Gastrocnemius medialis (tissue), 4 donors: Measurements from ENCODE around the gene SON. TPM values are rescaled to one million over a fixed set of nuclear protein-coding genes. Genes with fewer than 3 reads are reported as not detected.

Source experiments
- ATAC-seq, 2 donors: fragments of 150-250 bp; one replicate each; pipeline ENCODE4 v1.9.1; 2016
- DNase-seq, 2 donors: peaks; one replicate each; pipeline ENCODE4 v3.0.0-alpha.2; 2019
- H3K27ac ChIP-seq, 4 donors: fragments of 200-600 bp; sonication (generic); 1 replicate in 1 of 4; 2 replicates in 3 of 4; pipeline ENCODE4 v1.5.1; 2016 to 2018; ENCODE audit warnings: mild to moderate bottlenecking in 2 of 4, moderate library complexity in 1 of 4
- H3K27me3 ChIP-seq, 3 donors: fragments of 200-600 bp; sonication (generic) in 2 of 3; 1 replicate in 1 of 3; 2 replicates in 2 of 3; pipeline versions ENCODE4 v1.5.1 to v1.6.0; 2016 to 2019; ENCODE audit warnings: mild to moderate bottlenecking in 1 of 3, moderate library complexity in 1 of 3
- H3K36me3 ChIP-seq, 2 donors: fragments of 200-600 bp; sonication (generic) in 1 of 2; one replicate each; pipeline ENCODE4 v1.5.1; 2017 to 2018
- H3K4me1 ChIP-seq, 2 donors: fragments of 200-600 bp; sonication (generic) in 1 of 2; one replicate each; pipeline ENCODE4 v1.5.1; 2016 to 2017; ENCODE audit warnings: mild to moderate bottlenecking in 2 of 2
- H3K4me3 ChIP-seq, 4 donors: fragments of 200-600 bp; sonication (generic) in 3 of 4; 1 replicate in 1 of 4; 2 replicates in 3 of 4; pipeline ENCODE4 v1.5.1; 2016 to 2019; ENCODE audit warnings: mild to moderate bottlenecking in 2 of 4
- H3K9me3 ChIP-seq, 3 donors: fragments of 200-600 bp; sonication (generic) in 2 of 3; 1 replicate in 1 of 3; 2 replicates in 2 of 3; pipeline ENCODE4 v1.5.1; 2016 to 2019
- CTCF ChIP-seq, 5 experiments: fragments of 450-650 bp in 3 of 5; fragments of 200-600 bp in 2 of 5; sonication (generic) in 2 of 5; IDR thresholded peaks in 4 of 5; conservative IDR thresholded peaks in 1 of 5; 1 replicate in 4 of 5; 2 replicates in 1 of 5; pipeline ENCODE4 v1.5.1; 2016 to 2019; ENCODE audit warnings: antibody characterized with exemption in 5 of 5, mild to moderate bottlenecking in 3 of 5, moderate library complexity in 3 of 5
- POLR2A ChIP-seq, 2 donors: fragments of 450-650 bp; IDR thresholded peaks; one replicate each; pipeline ENCODE4 v1.6.1; 2017; ENCODE audit warnings: antibody characterized with exemption in 2 of 2, mild to moderate bottlenecking in 2 of 2, moderate library complexity in 2 of 2
- in situ Hi-C, 4 donors: fragments of 200-750 bp; cut with MboI; loops; one replicate each; pipeline versions ENCODE4 v1.15.0 to v1.8.0; 2017; ENCODE audit warnings: low sequenced_read_pairs in 4 of 4
- intact Hi-C: fragments of 100-400 bp; cut with DNase I; formaldehyde crosslinking; loops from one replicate; pipeline ENCODE4 v1.15.1; 2023; ENCODE audit warnings: low total_unique reads
- total RNA-seq, 4 donors: library from RNA; depleted of rRNA; stranded (reverse); fragments of >200 nt; gene quantifications; one replicate each; pipeline versions ENCODE4 v1.1.0 to v1.2.3, GENCODE V29; 2016

Gene SON
- 100 to 1,000 TPM; 109 to 390 (median 126) TPM for total RNA-seq

- in situ Hi-C loops (loop anchor here in 1 of 4 donors (25.0 kb wide), 1 partner anchor 781 kb away; the partner anchor contains the start of gene PAXBP1), intact Hi-C loops (loop anchor here (1.0 to 5.0 kb wide), 5 partner anchors 46 to 771 kb away; partner anchors contain the start of genes DNAJC28, DONSON, ITSN1 and PAXBP1)
- Histone ChIP-seq H3K27ac (peak within 1 kb of the TSS; percentile 95 to 99 (median 99)), H3K9me3 (no peaks in the 10 kb centered on the region), H3K27me3 (no peaks in the 10 kb centered on the region), H3K4me1 (peaks cover 31 to 38% of the 10 kb centered on the region in 2 donors), H3K4me3 (peak within 1 kb of the TSS; percentile 71 to 85 (median 79)), H3K36me3 (peaks cover 0 to 21% of the 10 kb centered on the region in 2 donors)
- ATAC-seq, result peak; percentile 88 to 92
- peak; percentile 100 for DNase-seq
- TF ChIP-seq POLR2A (IDR thresholded peaks at IDR 0.05) (peak; percentile 90 to 92), CTCF (IDR thresholded peaks at IDR 0.05 in 4 of 5, conservative IDR thresholded peaks at IDR 0.05 in 1 of 5) (peak in 2 of 5 experiments; percentile 4 to 13)
Observed at GRCh38 chr21:33542640-33543504, at the start of gene SON. SON (plus strand) TSS chr21:33543038; CDS start chr21:33543093, 55 bp downstream.

- Histone ChIP-seq H3K36me3 (no peaks in the 10 kb centered on the region), H3K9me3 (no peaks in the 10 kb centered on the region), H3K27me3 (no peaks in the 10 kb centered on the region), H3K27ac (no peak overlapping the region), H3K4me3 (no peak overlapping the region), H3K4me1 (peaks cover 3 to 12% of the 10 kb centered on the region in 2 donors)
- no peak for ATAC-seq
- DNase-seq, result no peak
- intact Hi-C loops (no loop called here), in situ Hi-C loops (no loop called here)
- TF ChIP-seq CTCF (IDR thresholded peaks at IDR 0.05 in 4 of 5, conservative IDR thresholded peaks at IDR 0.05 in 1 of 5), result no peak
- TF ChIP-seq POLR2A (IDR thresholded peaks at IDR 0.05), result no peak
Observed at GRCh38 chr21:33493756-33494155, 49.1 kb upstream of the SON start.

- intact Hi-C loops, result no loop called here
- no peaks in the 10 kb centered on the region for H3K27me3 ChIP-seq
- TF ChIP-seq POLR2A (IDR thresholded peaks at IDR 0.05) (no peak), CTCF (IDR thresholded peaks at IDR 0.05 in 4 of 5, conservative IDR thresholded peaks at IDR 0.05 in 1 of 5) (no peak)
- H3K9me3 ChIP-seq, result no peaks in the 10 kb centered on the region
- H3K4me1 ChIP-seq, result peaks cover 2 to 10% of the 10 kb centered on the region in 2 donors
- DNase-seq (no peak), ATAC-seq (no peak)
- no peak overlapping the region for H3K4me3 ChIP-seq
- no peaks in the 10 kb centered on the region for H3K36me3 ChIP-seq
- H3K27ac ChIP-seq, result no peak overlapping the region
- in situ Hi-C loops, result no loop called here
Observed at GRCh38 chr21:33495743-33496142, 47.1 kb upstream of the SON start.

- ATAC-seq, result no peak
- Histone ChIP-seq H3K27ac (no peak overlapping the region), H3K9me3 (no peaks in the 10 kb centered on the region), H3K4me1 (peaks cover 0 to 7% of the 10 kb centered on the region in 2 donors), H3K4me3 (no peak overlapping the region), H3K36me3 (no peaks in the 10 kb centered on the region), H3K27me3 (no peaks in the 10 kb centered on the region)
- in situ Hi-C loops, result no loop called here
- no peak for DNase-seq
- intact Hi-C loops, result no loop called here
- TF ChIP-seq CTCF (IDR thresholded peaks at IDR 0.05 in 4 of 5, conservative IDR thresholded peaks at IDR 0.05 in 1 of 5) (no peak), POLR2A (IDR thresholded peaks at IDR 0.05) (no peak)
Observed at GRCh38 chr21:33496345-33496744, 46.5 kb upstream of the SON start.
